PC-9 (cell line): ENCODE results near the gene VAC14. TPM values are rescaled to one million over a fixed set of nuclear protein-coding genes. Genes with fewer than 3 reads are reported as not detected.

Experiments
- BruUV-seq: library from RNA; stranded (reverse); fragments of 400-500 nt; replicated peaks from 2 replicates; lab custom pipeline; 2021; lab: Mats Ljungman, UMichigan
- CTCF ChIA-PET: fragments of 300-600 bp; sonication (Branson Sonifier 250); formaldehyde crosslinking; loops from one replicate; lab custom pipeline; 2022; ENCODE audit warnings: antibody characterized with exemption; lab: Charles Lee
- POLR2A ChIA-PET: fragments of 300-600 bp; sonication (Branson Sonifier 250); formaldehyde crosslinking; loops from one replicate; lab custom pipeline; 2022; ENCODE audit warnings: antibody characterized with exemption; ENCODE audit not compliant: unreplicated experiment; lab: Charles Lee
- DNase-seq, 2 experiments: peaks; one replicate each; pipeline versions ENCODE4 v3.0.0 to v3.0.0-alpha.2; 2015 to 2022; ENCODE audit warnings: mixed read lengths in 1 of 2
- H2AFZ ChIP-seq: fragments of 200-600 bp; sonication (generic); 2 replicates; pipeline ENCODE4 v1.8.1; 2017; ENCODE audit warnings: antibody characterized with exemption
- H3F3A ChIP-seq: fragments of 200-600 bp; sonication (generic); 2 replicates; pipeline ENCODE4 v1.8.1; 2017; ENCODE audit warnings: antibody characterized with exemption, mild to moderate bottlenecking, low read depth; ENCODE audit not compliant: insufficient read depth
- H3K27ac ChIP-seq: fragments of 200-600 bp; sonication (generic); 2 replicates; pipeline ENCODE4 v1.6.1; 2016; ENCODE audit warnings: mixed run types
- H3K27me3 ChIP-seq: fragments of 200-600 bp; sonication (generic); 2 replicates; pipeline ENCODE4 v1.6.1; 2016; ENCODE audit warnings: low read depth, mixed run types; ENCODE audit not compliant: insufficient read depth
- H3K36me3 ChIP-seq: fragments of 200-600 bp; sonication (generic); 2 replicates; pipeline ENCODE4 v1.6.1; 2016; ENCODE audit warnings: low read depth, mixed run types
- H3K4me1 ChIP-seq: fragments of 200-600 bp; sonication (generic); replicated peaks from 2 replicates; pipeline ENCODE4 v1.6.1; 2016; ENCODE audit warnings: mixed run types; ENCODE audit not compliant: insufficient read depth
- H3K4me2 ChIP-seq: fragments of 200-600 bp; sonication (generic); 2 replicates; pipeline ENCODE4 v1.6.1; 2017; ENCODE audit warnings: mixed run types
- H3K4me3 ChIP-seq: fragments of 200-600 bp; sonication (generic); 2 replicates; pipeline ENCODE4 v1.6.1; 2016; ENCODE audit warnings: mixed run types
- H3K79me2 ChIP-seq: fragments of 200-600 bp; sonication (generic); 2 replicates; pipeline ENCODE4 v1.6.1; 2017; ENCODE audit warnings: low read depth, mixed run types
- H3K9me2 ChIP-seq: fragments of 200-600 bp; sonication (generic); 2 replicates; pipeline ENCODE4 v1.8.1; 2017; ENCODE audit warnings: mild to moderate bottlenecking; ENCODE audit not compliant: insufficient read depth
- H3K9me3 ChIP-seq: fragments of 200-600 bp; sonication (generic); 2 replicates; pipeline ENCODE4 v1.8.1; 2016; ENCODE audit warnings: low read depth; ENCODE audit not compliant: insufficient read depth
- H4K20me1 ChIP-seq: fragments of 200-600 bp; sonication (generic); 2 replicates; pipeline ENCODE4 v1.8.1; 2017; ENCODE audit not compliant: insufficient read depth
- EZH2 ChIP-seq: fragments of 200-600 bp; sonication (generic); IDR thresholded peaks from 2 replicates; pipeline ENCODE4 v1.8.0; 2017; ENCODE audit warnings: antibody characterized with exemption, low read depth
- intact Hi-C: fragments of 100-400 bp; cut with micrococcal nuclease; formaldehyde crosslinking; loops from one replicate; pipeline ENCODE4 v1.10.0; 2022; ENCODE audit not compliant: unreplicated experiment
- total RNA-seq: library from RNA; stranded (reverse); gene quantifications from 2 replicates; pipeline ENCODE4 v1.2.3, GENCODE V29; 2021
- TF ChIP-seq, protein P1 (sequence below): fragments of 200-600 bp; sonication (generic); conservative IDR thresholded peaks from 2 replicates; pipeline ENCODE4 v1.6.1; 2017; ENCODE audit warnings: mixed run types, antibody characterized with exemption, mild to moderate bottlenecking, moderate library complexity

Gene VAC14
- total RNA-seq, 1 experiment from 2014 or later = 46.8 TPM

DNA sequence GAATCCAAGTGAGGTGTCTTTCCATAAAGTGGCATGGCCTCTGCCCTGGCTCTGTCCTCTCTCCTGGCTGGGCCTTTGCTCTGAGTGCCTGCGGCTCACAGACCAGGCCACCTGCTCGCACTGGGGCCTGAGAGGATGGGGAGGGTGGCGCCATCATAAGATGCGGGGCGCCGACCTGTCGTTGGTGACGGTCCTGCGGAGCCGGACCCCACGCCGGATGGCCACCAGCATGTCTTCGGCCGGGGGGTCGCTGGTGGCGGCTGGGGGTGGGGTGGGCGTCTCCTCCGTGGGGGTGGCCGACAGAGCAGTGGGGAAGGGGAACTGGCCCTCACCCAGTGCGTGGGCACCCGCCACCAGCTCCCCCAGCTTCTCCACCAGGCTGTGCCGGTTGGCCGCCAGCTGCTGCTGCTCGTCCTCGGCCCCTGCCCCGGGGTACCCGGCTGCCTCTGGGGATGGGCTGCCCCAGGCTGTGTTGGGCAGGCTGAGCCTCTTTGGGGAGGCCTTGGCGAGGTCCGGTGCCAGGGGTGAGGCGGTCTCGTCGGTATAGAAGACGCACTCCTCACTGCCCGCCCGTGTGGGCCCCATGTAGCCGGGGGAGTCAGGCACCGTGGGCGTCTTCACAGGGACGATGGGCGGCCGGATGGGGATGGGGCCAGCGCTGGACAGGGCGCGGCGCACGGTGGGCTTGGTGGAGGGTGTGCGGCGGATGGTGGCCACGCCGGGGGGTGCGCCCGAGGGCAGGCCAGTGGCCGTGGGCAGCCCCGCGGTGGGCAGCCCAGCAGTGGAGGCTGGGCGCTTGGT, 137.2 kb downstream of the VAC14 start:
- no peak for DNase-seq
- CTCF ChIA-PET = no interaction called here
- H4K20me1 ChIP-seq = no peaks in the 10 kb centered on the region
- peaks cover 7% of the 10 kb centered on the region for H3F3A ChIP-seq
- no peaks in the 10 kb centered on the region for H3K36me3 ChIP-seq
- POLR2A ChIA-PET = no interaction called here
- H2AFZ ChIP-seq = no peak overlapping the region
- H3K27me3 ChIP-seq = no peaks in the 10 kb centered on the region
- H3K4me1 ChIP-seq = no peaks in the 10 kb centered on the region
- no peak for TF ChIP-seq EZH2
- TF ChIP-seq, protein P1, sequence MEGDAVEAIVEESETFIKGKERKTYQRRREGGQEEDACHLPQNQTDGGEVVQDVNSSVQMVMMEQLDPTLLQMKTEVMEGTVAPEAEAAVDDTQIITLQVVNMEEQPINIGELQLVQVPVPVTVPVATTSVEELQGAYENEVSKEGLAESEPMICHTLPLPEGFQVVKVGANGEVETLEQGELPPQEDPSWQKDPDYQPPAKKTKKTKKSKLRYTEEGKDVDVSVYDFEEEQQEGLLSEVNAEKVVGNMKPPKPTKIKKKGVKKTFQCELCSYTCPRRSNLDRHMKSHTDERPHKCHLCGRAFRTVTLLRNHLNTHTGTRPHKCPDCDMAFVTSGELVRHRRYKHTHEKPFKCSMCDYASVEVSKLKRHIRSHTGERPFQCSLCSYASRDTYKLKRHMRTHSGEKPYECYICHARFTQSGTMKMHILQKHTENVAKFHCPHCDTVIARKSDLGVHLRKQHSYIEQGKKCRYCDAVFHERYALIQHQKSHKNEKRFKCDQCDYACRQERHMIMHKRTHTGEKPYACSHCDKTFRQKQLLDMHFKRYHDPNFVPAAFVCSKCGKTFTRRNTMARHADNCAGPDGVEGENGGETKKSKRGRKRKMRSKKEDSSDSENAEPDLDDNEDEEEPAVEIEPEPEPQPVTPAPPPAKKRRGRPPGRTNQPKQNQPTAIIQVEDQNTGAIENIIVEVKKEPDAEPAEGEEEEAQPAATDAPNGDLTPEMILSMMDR = no peak
- no peak overlapping the region for H3K4me3 ChIP-seq
- H3K9me3 ChIP-seq = no peaks in the 10 kb centered on the region
- intact Hi-C loops = no loop called here
- H3K9me2 ChIP-seq = no peaks in the 10 kb centered on the region
- BruUV-seq = no TSS peak
- no peak overlapping the region for H3K4me2 ChIP-seq
- no peak overlapping the region for H3K27ac ChIP-seq
- no peaks in the 10 kb centered on the region for H3K79me2 ChIP-seq

GRCh38 chr16:70662991-70663523, 137.9 kb downstream of the VAC14 start:
- H3F3A ChIP-seq = peaks cover 7% of the 10 kb centered on the region
- intact Hi-C loops = no loop called here
- no peak overlapping the region for H3K4me2 ChIP-seq
- H3K4me3 ChIP-seq = no peak overlapping the region
- TF ChIP-seq, protein P1 = no peak
- TF ChIP-seq EZH2 = no peak
- H3K27ac ChIP-seq = no peak overlapping the region
- BruUV-seq = no TSS peak
- CTCF ChIA-PET = no interaction called here
- no peaks in the 10 kb centered on the region for H3K36me3 ChIP-seq
- H3K27me3 ChIP-seq = no peaks in the 10 kb centered on the region
- no peaks in the 10 kb centered on the region for H4K20me1 ChIP-seq
- POLR2A ChIA-PET = no interaction called here
- H3K9me3 ChIP-seq = no peaks in the 10 kb centered on the region
- no peak overlapping the region for H2AFZ ChIP-seq
- H3K4me1 ChIP-seq = no peaks in the 10 kb centered on the region
- no peaks in the 10 kb centered on the region for H3K79me2 ChIP-seq
- DNase-seq = no peak
- no peaks in the 10 kb centered on the region for H3K9me2 ChIP-seq

GRCh38 chr16:70661918-70662641, 138.9 kb downstream of the VAC14 start:
- intact Hi-C loops = no loop called here
- Histone ChIP-seq H3K4me2 (no peak overlapping the region), H3K4me3 (no peak overlapping the region), H3K36me3 (no peaks in the 10 kb centered on the region), H3K4me1 (no peaks in the 10 kb centered on the region), H4K20me1 (no peaks in the 10 kb centered on the region), H3K9me2 (no peaks in the 10 kb centered on the region), H3K9me3 (no peaks in the 10 kb centered on the region), H3K27ac (no peak overlapping the region), H3F3A (peaks cover 7% of the 10 kb centered on the region; the same call in 1 of the 2 replicates), H3K27me3 (no peaks in the 10 kb centered on the region), H2AFZ (no peak overlapping the region), H3K79me2 (no peaks in the 10 kb centered on the region)
- BruUV-seq = TSS peak; percentile 17
- no peak for DNase-seq
- POLR2A ChIA-PET = interaction anchor here (0.6 kb wide), 1 partner anchor 733 kb away, joined by 4 read pairs; no protein-coding TSS in a partner anchor
- TF ChIP-seq EZH2 = no peak
- TF ChIP-seq, protein P1 = no peak
- CTCF ChIA-PET = interaction anchor here (0.6 kb wide), 1 partner anchor 837 kb away, joined by 3 read pairs; no protein-coding TSS in a partner anchor
